Measurements from ENCODE around the gene PMFBP1.

The PMFBP1 gene

GRCh38 chr16:72189865-72190371, 18.0 kb upstream of the PMFBP1 start:
- DNase-seq (ENCODE audit: low read depth in 3 of 3): no peak

- DNase-seq (ENCODE audit: low read depth in 3 of 3): no peak
Observed at GRCh38 chr16:72188541-72188940, 16.6 kb upstream of the PMFBP1 start.

- DNase-seq (ENCODE audit: low read depth in 3 of 3): no peak
Observed at GRCh38 chr16:72187551-72187950, 15.6 kb upstream of the PMFBP1 start.

- no peak for DNase-seq (ENCODE audit: low read depth in 3 of 3)
Observed at GRCh38 chr16:72182976-72183375, 11.0 kb upstream of the PMFBP1 start.

- no peak for DNase-seq (ENCODE audit: low read depth in 3 of 3)
Observed at GRCh38 chr16:72179204-72179970, 7.4 kb upstream of the PMFBP1 start.

DNA sequence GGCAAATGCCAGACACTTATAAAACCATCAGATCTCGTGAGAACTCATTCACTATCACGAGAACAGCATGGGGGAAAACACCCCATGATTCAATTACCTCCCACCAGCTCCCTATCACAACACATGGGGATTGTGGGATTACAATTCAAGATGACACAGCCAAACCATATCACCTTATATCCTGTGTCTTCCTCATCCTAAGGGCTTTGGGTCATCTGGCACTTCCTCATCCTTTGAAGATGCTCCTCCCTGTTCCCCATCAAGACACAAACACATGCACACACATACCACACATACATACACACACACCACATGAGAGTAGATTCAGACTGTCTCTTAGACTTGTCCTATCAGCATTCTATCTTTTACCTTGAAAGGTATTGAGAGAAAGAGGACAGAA, 2.8 kb upstream of the PMFBP1 start:
- DNase-seq (ENCODE audit: low read depth in 3 of 3): no peak

- no peak for DNase-seq (ENCODE audit: low read depth in 3 of 3)
Observed at GRCh38 chr16:72173997-72174396, 2.0 kb upstream of the PMFBP1 start.

- no peak for DNase-seq (ENCODE audit: low read depth in 3 of 3)
Observed at GRCh38 chr16:72171236-72171635, 719 bp downstream of the PMFBP1 start.

GRCh38 chr16:72169708-72170107, 2.2 kb downstream of the PMFBP1 start:
- no peak for DNase-seq (ENCODE audit: low read depth in 3 of 3)

GRCh38 chr16:72168365-72168764, 3.6 kb downstream of the PMFBP1 start:
- DNase-seq (ENCODE audit: low read depth in 3 of 3): no peak

DNA sequence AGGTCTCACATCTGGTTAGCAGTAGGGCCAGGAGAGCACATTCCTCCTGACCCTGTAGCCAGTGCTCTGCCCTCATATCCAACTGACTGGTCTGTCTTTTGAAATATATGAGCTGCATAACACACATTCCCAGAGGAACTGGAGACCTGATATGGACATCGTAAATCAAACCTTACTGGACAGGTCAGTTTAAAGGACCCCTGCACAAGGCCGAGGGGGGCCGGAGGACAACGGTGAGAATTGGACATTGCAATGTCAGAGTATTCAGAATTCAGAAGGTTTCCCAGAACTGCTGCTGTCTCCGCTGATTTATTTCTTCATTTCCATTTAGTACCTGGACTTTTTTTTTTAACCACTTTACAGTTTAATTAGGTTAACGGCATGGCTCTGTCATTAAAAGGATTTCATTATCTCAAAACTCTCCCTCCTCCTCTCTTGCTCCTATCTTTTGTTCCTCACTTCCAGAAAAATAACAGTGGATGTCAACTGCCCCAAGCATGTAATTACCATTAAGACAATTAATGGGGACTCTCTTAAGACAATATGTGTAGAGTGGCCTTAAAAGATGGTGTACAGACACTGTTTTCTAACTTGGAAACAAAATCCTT, 4.9 kb downstream of the PMFBP1 start:
- no peak for DNase-seq (ENCODE audit: low read depth in 3 of 3)

DNA sequence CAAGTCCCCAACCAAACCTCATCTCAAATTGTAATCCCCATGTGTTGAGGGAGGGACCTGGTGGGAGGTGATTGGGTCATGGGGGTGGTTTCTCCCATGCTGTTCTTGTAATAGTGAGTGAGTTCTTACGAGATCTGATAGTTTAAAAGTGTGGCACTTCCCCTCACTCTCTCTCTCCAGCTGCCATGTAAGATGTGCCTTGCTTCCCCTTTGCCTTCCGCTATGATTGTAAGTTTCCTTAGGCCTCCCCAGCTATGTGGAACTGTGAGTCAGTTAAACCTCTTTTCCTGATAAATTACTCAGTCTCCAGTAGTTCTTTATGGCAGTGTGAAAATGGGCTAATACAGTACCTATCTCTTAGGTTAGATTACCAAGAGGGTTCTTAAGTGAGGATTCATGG, 5.8 kb downstream of the PMFBP1 start:
- DNase-seq (ENCODE audit: low read depth in 3 of 3): no peak

GRCh38 chr16:72164691-72165090, 7.3 kb downstream of the PMFBP1 start:
- DNase-seq (ENCODE audit: low read depth in 3 of 3): no peak

GRCh38 chr16:72162105-72162692, 9.8 kb downstream of the PMFBP1 start:
- DNase-seq (ENCODE audit: low read depth in 3 of 3): no peak

- DNase-seq (ENCODE audit: low read depth in 3 of 3): no peak
Observed at GRCh38 chr16:72159801-72160200, 12.2 kb downstream of the PMFBP1 start.

GRCh38 chr16:72159386-72159785, 12.6 kb downstream of the PMFBP1 start:
- DNase-seq (ENCODE audit: low read depth in 3 of 3): no peak

- no peak for DNase-seq (ENCODE audit: low read depth in 3 of 3)
Observed at GRCh38 chr16:72149676-72150464, 22.1 kb downstream of the PMFBP1 start.

DNA sequence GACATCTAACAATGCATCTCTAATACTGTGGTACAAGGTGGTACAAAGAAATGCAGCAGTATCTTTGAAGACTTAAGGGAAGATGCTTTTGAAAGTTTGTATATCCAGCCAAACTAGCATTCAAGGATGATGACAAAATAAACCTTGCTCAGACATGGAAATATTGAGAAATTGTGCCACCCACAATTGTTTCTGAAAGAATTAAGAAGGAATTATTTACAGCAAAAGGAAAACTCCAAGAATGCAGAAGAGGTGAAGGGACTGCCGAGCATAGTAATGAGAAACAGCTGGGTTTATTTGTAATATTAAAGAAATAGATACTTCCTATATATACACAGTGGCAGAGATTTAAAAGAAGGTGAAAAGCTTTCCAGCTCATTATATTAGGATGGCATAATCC, 29.5 kb downstream of the PMFBP1 start:
- no peak for DNase-seq (ENCODE audit: low read depth in 3 of 3)

DNA sequence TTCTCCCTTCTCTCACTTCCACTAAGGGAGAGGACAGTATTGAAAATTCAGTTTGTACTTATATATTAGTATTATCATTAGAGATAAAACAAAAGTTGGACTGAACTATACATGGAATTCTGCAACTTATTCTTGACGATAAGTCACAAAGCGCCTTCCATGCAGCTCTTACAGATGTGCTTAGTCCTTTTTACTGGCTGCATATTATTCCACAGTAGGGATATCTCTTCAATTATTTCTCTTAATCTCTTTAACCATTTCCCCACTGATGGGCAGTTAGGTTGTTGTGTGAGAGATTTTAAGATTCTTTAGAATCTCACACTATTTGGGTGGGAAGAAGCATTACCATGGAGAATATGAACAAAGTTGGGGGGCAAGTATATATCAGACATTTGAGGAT, 32.0 kb downstream of the PMFBP1 start:
- no peak for DNase-seq (ENCODE audit: low read depth in 3 of 3)

- DNase-seq (ENCODE audit: low read depth in 3 of 3): no peak
Observed at GRCh38 chr16:72138064-72138572, 33.8 kb downstream of the PMFBP1 start.

DNA sequence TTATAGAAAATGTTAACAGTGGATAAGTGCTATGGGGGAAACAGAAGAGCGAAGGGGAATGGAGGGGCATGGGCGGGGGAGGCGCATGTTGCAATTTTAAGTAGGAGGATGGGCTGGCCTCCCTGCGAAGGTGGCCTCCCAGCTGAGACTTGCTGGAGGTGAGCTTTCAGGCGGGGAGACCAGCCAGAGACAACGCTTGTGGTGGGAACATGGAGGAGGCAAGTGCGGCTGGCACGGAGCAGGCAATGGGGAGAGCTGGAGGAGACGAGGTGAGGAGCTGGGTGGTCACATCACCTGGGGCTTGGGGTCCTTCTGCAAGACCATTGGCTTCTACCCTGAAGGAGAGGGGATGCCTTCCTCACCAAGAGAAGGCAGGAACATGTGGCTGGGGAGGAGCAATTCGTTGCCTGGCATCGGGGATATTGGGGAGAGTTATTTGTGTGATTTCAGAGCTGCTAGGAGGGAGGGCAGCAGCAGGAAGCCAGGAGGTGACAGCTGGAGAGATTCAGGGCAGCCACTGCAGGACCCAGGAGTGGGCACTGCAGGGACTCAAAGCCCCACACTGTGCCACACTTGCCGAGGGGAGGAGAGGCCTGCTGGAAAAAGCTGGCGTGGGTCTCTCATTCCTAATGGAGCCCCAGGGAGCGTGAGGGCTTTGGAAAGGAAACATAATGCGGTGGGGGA, 34.4 kb downstream of the PMFBP1 start:
- DNase-seq (ENCODE audit: low read depth in 3 of 3): no peak

Data from stimulated activated CD4-positive, alpha-beta T cell treated with anti-CD3 and anti-CD28 coated beads, TNF-alpha, amount 100 ng/mL, for 24 hours (primary cell).